GM18867 (cell line): ENCODE measurements around the gene CDH8.
"Not testable (repeated sequence)": the region's sequence is repeated elsewhere in the genome, so short reads cannot be mapped to it uniquely, and the experiment has no call there.

Experiments used
- ATAC-seq: cut with Tn5 transposase; IDR thresholded peaks from one replicate; pipeline ENCODE4 v1.9.1; 2021; ENCODE audit warnings: mild to moderate bottlenecking, moderate library complexity; ENCODE audit not compliant: unreplicated experiment

The CDH8 gene

GRCh38 chr16:61797961-61798507, 238.2 kb downstream of the CDH8 start:
- ATAC-seq, result no peak

DNA sequence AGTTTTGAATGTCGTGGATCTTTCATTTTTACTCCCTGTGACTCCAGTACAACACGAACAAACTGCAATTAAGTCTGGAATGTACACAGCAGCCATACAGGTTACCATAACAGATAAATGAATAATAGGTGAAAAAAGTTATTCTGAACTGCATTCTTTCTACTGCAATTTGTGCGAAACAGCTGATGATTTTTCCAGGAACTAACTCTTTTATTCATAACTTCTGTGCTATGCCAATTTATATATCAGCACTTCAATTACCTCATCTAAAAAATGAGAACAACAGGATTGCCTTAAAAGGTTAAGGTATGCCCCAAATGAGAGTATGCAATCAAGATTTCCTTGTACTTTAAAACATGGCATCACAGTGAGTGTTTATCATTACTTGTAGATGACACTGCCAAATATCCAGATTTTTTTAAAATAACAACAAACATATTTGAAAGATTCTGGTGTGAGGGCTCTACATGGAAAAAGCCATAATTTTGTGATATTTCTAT, 238.9 kb downstream of the CDH8 start:
- ATAC-seq, result no peak

- no peak for ATAC-seq
Observed at GRCh38 chr16:61792194-61792909, 243.9 kb downstream of the CDH8 start.

DNA sequence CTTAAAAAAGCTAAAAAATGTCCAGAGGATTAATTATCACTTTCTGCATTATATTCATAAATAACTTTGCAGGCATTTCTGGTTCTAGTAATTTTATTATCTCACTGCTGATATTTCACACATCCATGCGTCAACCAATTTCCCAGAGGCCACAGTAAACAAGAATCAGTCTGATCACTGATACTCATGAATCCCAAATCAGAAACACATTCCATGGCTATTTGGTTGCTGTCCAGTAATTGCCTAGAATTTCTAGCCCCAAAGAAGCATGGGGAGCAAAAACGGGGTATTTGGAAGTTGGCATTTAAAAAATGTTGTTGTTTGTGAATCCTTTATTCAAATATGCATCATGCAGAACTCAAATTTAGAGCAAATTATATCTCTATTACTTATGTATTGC, 244.8 kb downstream of the CDH8 start:
- ATAC-seq, result no peak

DNA sequence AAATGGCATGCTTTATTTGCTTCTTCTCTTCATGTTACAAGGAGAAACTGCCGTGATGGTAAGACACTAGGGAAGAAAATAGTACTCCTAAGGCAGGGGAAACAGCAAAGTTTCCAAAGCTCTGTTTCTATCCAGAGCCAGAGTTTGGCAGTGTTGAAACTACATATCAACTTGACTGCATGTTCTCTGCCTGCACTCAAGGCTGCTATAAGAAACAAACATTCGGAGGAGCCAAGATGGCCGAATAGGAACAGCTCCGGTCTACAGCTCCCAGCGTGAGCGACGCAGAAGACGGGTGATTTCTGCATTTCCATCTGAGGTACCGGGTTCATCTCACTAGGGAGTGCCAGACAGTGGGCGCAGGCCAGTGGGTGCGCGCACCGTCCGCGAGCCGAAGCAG, 254.4 kb downstream of the CDH8 start:
- not testable (repeated sequence) for ATAC-seq

- ATAC-seq, result no peak
Observed at GRCh38 chr16:61780161-61780560, 256.1 kb downstream of the CDH8 start.

DNA sequence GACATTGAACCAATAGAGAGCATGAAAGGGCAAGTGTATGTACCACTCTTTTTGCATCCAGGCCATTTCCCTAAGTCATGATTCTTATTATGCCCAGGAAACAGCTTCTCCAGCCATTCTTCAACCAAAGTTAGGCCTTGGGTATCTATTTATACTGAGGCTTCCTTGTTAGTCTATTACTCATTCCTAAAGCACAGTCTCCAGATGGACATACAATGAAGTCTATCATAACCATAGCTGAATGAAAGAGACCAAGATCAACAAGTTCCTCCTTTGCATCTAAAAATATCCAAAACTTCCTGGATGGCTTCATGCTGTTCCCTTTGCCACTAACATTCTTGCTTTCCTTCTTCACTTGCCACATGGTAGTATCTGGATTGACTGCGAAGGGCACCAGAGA, 265.9 kb downstream of the CDH8 start:
- ATAC-seq, result no peak

- no peak for ATAC-seq
Observed at GRCh38 chr16:61763991-61764390, 272.2 kb downstream of the CDH8 start.

DNA sequence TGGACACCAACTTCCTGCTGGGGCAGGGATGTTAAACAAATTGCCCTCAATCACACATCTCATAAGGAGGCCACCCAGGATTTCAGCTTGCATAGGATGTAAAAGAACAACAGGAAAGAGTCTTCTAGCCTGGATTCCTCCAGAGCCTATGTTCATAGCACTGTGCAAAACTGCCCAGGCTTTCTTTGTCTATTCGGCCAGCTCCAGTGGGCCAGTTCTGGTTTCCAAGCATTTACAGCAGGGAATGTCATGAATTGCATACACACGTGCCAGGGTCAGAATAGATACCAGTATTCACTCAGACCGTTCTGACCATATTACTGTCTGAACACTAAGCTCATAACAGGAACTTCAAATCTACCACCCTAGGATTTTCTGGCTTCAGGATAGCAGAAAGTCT, 273.2 kb downstream of the CDH8 start:
- ATAC-seq, result no peak

DNA sequence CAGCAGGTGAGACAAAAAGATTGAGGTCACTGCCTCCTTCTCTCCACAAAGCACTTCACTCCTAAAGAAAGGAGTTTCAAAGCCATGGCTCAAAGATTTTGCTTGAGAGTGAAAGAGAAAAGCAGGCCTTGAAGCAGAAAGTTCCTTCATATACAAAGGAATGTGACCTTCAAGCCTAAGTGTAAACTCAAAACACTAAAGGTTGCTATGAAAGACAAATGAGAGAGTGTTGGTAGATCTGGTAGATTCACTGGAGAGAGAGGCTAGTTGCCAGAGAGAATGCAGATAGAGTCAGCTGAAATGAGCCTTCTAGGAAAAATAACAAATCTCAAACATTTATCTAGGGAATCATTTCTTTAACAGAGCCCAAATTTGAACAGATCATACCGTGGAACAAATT, 305.2 kb downstream of the CDH8 start:
- no peak for ATAC-seq

GRCh38 chr16:61726701-61727100, 309.5 kb downstream of the CDH8 start:
- no peak for ATAC-seq

DNA sequence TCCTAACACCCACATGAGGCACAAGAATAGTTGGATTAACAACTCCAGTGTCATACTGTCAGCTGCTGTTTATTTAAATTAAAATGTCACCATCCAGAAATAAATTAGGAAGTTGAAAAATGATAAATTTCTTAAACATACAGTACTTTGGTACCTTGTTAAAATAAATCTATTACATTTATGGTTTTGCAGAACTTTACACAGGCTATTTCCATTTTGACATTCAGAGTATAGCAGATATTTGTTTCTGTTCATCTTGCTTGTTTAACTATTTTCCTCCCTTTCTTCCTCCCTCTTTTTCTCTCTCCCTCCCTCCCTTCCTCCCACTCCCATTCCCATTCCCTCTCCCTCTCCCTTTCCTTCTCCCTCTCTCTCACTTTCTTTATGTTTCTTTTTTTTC, 310.1 kb downstream of the CDH8 start:
- ATAC-seq, result no peak

DNA sequence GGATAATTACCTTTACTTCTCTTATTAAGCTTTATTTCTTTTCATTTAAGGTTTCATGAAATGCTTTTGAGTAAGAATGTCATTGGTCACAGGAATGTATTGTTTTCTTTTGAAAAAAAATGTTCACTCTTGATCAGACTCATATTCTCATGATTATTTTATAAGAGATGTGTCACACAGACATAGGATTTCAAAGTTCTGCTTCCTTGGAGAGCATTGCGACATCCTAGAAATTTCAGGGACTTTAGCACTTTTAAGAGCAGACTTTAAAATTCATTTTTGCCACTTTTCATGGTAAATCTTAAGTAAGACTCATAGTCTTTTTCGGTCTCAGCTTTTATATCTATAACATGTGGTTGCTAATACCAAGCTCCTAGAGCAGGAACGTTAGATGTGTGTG, 314.7 kb downstream of the CDH8 start:
- no peak for ATAC-seq

GRCh38 chr16:61715393-61715792, 320.8 kb downstream of the CDH8 start:
- ATAC-seq, result no peak

- ATAC-seq, result no peak
Observed at GRCh38 chr16:61713787-61714186, 322.5 kb downstream of the CDH8 start.

- not testable (repeated sequence) for ATAC-seq
Observed at GRCh38 chr16:61699640-61700039, 336.6 kb downstream of the CDH8 start.

DNA sequence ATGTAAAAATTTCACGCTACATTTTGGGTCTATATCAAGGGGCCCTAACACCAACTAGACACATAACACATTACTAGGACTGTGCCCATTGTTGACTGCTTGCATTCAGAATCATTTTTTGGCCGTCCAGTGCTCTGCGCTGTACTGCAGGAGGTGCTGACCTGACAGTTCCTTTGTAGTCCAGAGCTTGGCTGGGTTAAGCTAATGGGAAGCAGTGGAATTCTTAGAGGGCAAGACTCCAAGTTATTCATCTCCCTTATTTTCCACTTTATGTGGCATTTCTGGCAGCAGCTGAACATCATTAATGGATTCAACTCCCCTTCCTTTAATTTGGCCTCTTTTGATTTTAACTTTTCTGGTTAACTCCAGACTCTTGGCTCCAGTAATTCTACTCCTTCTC, 351.7 kb downstream of the CDH8 start:
- ATAC-seq, result no peak

DNA sequence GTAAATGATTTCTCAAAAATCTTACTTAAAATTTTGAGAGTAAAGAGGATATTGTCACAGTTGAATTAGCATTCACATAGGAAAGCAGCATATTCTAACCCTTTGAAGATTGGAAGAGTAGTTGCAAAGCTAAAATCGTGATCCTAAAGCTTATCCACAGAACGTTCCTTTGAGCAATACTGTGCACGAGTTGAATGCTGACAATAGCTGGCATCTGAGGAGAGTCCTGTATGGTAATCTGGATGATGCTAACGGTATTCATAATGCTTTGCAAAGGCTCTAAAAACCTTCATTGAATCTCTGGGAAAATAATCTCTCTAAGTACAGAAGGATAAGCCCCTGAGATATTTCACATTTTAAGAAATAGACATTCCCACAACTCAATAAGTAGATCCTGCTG, 354.6 kb downstream of the CDH8 start:
- ATAC-seq, result no peak

DNA sequence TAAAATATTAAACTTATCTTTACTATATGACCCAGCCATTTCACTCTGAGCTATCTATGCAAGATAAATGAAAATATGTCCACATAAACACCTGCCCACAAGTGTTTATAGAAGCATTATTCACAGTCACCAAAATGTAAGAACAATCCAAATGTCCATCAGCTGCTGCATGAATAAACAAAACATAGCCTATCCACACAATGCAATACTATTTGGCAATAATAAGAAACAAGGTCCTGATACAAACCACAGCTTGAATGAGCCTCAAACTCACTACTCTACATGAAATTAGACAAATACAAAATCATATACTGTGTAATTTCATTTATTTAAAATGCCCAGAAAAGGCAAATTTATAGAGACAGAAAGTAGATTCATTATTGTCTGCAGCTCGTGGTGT, 355.1 kb downstream of the CDH8 start:
- no peak for ATAC-seq

DNA sequence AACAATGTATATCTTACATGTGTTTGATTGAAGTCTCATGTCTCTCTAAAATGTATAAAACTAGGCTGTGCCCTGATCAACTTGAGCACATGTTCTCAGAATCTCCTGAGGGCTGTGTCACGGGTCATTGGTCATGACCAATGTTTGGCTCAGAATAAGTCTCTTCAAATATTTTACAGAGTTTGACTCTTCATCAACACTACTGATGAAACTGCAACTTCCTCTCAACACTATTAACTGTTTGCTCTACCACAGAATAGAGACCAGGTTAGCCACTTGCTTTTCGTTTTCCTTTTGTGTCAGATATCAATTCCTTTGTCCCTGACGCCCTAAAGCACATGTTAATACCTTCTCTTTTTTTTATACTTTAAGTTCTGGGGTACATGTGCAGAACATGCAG, 358.1 kb downstream of the CDH8 start:
- ATAC-seq, result peak; percentile 78

- no peak for ATAC-seq
Observed at GRCh38 chr16:61677776-61678175, 358.5 kb downstream of the CDH8 start.

- ATAC-seq, result no peak
Observed at GRCh38 chr16:61676740-61677139, 359.5 kb downstream of the CDH8 start.

GRCh38 chr16:61671161-61671560, 365.1 kb downstream of the CDH8 start:
- no peak for ATAC-seq
